PC-3 (cell line): ENCODE results near the gene SF3A2. TPM values are rescaled to one million over a fixed set of nuclear protein-coding genes. Genes with fewer than 3 reads are reported as not detected.
A peak's percentile ranks its signal among the peaks of the same experiment; 100 is the strongest.

ENCODE experiments used
- ATAC-seq: fragments of 200-7000 bp; cut with Tn5 transposase; 2 replicates; pipeline ENCODE4 v1.9.1; 2020; ENCODE audit warnings: mild to moderate bottlenecking, moderate library complexity
- BruUV-seq: library from RNA; stranded (reverse); fragments of 400-500 nt; replicated peaks from 2 replicates; lab custom pipeline; 2021; lab: Mats Ljungman, UMichigan
- CTCF ChIA-PET: fragments of 300-600 bp; sonication (Branson Sonifier 250); formaldehyde crosslinking; loops from one replicate; lab custom pipeline; 2022; ENCODE audit warnings: antibody characterized with exemption; lab: Charles Lee
- POLR2A ChIA-PET: fragments of 300-600 bp; sonication (Branson Sonifier 250); formaldehyde crosslinking; loops from one replicate; lab custom pipeline; 2022; ENCODE audit warnings: antibody characterized with exemption; ENCODE audit not compliant: unreplicated experiment; lab: Charles Lee
- DNase-seq: peaks from one replicate; pipeline ENCODE4 v3.0.0-alpha.2; 2015
- H2AFZ ChIP-seq: fragments of 300-600 bp; sonication (generic); 2 replicates; pipeline ENCODE4 v1.6.0; 2016; ENCODE audit warnings: antibody characterized with exemption, low read length
- H3F3A ChIP-seq: fragments of 300-600 bp; sonication (generic); one replicate; pipeline ENCODE4 v1.6.0; 2017; ENCODE audit warnings: antibody characterized with exemption, low read length, control low read depth, mild to moderate bottlenecking; ENCODE audit not compliant: unreplicated experiment
- H3K27ac ChIP-seq: fragments of 300-600 bp; sonication (generic); 2 replicates; pipeline ENCODE4 v1.5.1; 2016; ENCODE audit warnings: mild to moderate bottlenecking, low read length
- H3K27me3 ChIP-seq: fragments of 300-600 bp; sonication (generic); 2 replicates; pipeline ENCODE4 v1.6.1; 2016; ENCODE audit warnings: low read length, mixed read lengths
- H3K36me3 ChIP-seq: fragments of 300-600 bp; sonication (generic); 2 replicates; pipeline ENCODE4 v1.6.1; 2016; ENCODE audit warnings: low read depth, mixed run types, low read length, mixed read lengths
- H3K4me1 ChIP-seq: fragments of 300-600 bp; sonication (generic); 2 replicates; pipeline ENCODE4 v1.5.1; 2016; ENCODE audit warnings: low read length; ENCODE audit not compliant: insufficient read depth
- H3K4me2 ChIP-seq: fragments of 300-600 bp; sonication (generic); 2 replicates; pipeline ENCODE4 v1.6.0; 2016; ENCODE audit warnings: low read length
- H3K4me3 ChIP-seq: fragments of 300-600 bp; sonication (generic); 2 replicates; pipeline ENCODE4 v1.5.1; 2016; ENCODE audit warnings: mild to moderate bottlenecking, low read length, mixed read lengths
- H3K79me2 ChIP-seq: fragments of 300-600 bp; sonication (generic); 2 replicates; pipeline ENCODE4 v1.6.1; 2017; ENCODE audit warnings: low read length, mixed read lengths
- H3K9ac ChIP-seq: fragments of 300-600 bp; sonication (generic); 2 replicates; pipeline ENCODE4 v1.6.0; 2016; ENCODE audit warnings: mild to moderate bottlenecking, low read length
- H3K9me2 ChIP-seq: fragments of 300-600 bp; sonication (generic); replicated peaks from 2 replicates; pipeline ENCODE4 v1.6.1; 2016; ENCODE audit warnings: mixed run types, low read length, mixed read lengths
- H3K9me3 ChIP-seq: fragments of 300-600 bp; sonication (generic); 2 replicates; pipeline ENCODE4 v1.6.1; 2016; ENCODE audit warnings: low read length, mixed read lengths
- H4K20me1 ChIP-seq: fragments of 300-600 bp; sonication (generic); 2 replicates; pipeline ENCODE4 v1.6.1; 2016; ENCODE audit warnings: low read length, mixed read lengths
- EZH2 ChIP-seq: fragments of 300-600 bp; sonication (generic); IDR thresholded peaks from one replicate; pipeline ENCODE4 v1.6.1; 2017; ENCODE audit warnings: antibody characterized with exemption, mild to moderate bottlenecking, low read length; ENCODE audit not compliant: unreplicated experiment
- EZH2phosphoT487 ChIP-seq: fragments of 300-600 bp; sonication (generic); IDR thresholded peaks from 2 replicates; pipeline ENCODE4 v1.6.1; 2018; ENCODE audit warnings: mild to moderate bottlenecking, antibody characterized with exemption, low read length, borderline replicate concordance
- intact Hi-C: fragments of 100-400 bp; cut with micrococcal nuclease; formaldehyde crosslinking; loops from 2 replicates; pipeline ENCODE4 v1.9.0; 2023
- total RNA-seq: library from RNA; depleted of rRNA; stranded (reverse); fragments of >200 nt; gene quantifications from 2 replicates; pipeline ENCODE4 v1.2.3, GENCODE V29; 2014
- TF ChIP-seq, protein P1 (sequence below): fragments of 300-600 bp; sonication (generic); conservative IDR thresholded peaks from 2 replicates; pipeline ENCODE4 v1.5.1; 2017; ENCODE audit warnings: antibody characterized with exemption, low read depth, mild to moderate bottlenecking, low read length

Gene SF3A2
- total RNA-seq, 1 experiment from 2014 or later = 55.5 TPM

GRCh38 chr19:2237869-2238153 is 1.2 kb downstream of the SF3A2 start:
- Histone ChIP-seq H3K36me3 (0 out of 2 replicates have a peak, but pooled peaks cover 5% of the 10 kb centered on the region), H3K4me3 (peak overlapping the region; percentile 98), H3K27ac (0 out of 2 replicates have a peak overlapping the region, but pooled peaks have one; percentile 89), H3K79me2 (peaks cover 94% of the 10 kb centered on the region), H3F3A (no peaks in the 10 kb centered on the region), H3K4me1 (peaks cover 31% of the 10 kb centered on the region), H2AFZ (no peak overlapping the region), H3K4me2 (peak overlapping the region; percentile 92), H3K9me3 (no peaks in the 10 kb centered on the region), H3K9ac (peak overlapping the region; percentile 99), H3K27me3 (no peaks in the 10 kb centered on the region), H4K20me1 (peaks cover 54% of the 10 kb centered on the region), H3K9me2 (no peaks in the 10 kb centered on the region)
- no peak for ATAC-seq
- POLR2A ChIA-PET = interaction anchor here (0.6 kb wide), 1 partner anchor 782 kb away, joined by 3 read pairs; no protein-coding TSS in a partner anchor
- intact Hi-C loops = loop anchor here (5.0 to 10.0 kb wide), 2 partner anchors 71 to 77 kb away; no protein-coding TSS in a partner anchor
- TF ChIP-seq, protein P1, sequence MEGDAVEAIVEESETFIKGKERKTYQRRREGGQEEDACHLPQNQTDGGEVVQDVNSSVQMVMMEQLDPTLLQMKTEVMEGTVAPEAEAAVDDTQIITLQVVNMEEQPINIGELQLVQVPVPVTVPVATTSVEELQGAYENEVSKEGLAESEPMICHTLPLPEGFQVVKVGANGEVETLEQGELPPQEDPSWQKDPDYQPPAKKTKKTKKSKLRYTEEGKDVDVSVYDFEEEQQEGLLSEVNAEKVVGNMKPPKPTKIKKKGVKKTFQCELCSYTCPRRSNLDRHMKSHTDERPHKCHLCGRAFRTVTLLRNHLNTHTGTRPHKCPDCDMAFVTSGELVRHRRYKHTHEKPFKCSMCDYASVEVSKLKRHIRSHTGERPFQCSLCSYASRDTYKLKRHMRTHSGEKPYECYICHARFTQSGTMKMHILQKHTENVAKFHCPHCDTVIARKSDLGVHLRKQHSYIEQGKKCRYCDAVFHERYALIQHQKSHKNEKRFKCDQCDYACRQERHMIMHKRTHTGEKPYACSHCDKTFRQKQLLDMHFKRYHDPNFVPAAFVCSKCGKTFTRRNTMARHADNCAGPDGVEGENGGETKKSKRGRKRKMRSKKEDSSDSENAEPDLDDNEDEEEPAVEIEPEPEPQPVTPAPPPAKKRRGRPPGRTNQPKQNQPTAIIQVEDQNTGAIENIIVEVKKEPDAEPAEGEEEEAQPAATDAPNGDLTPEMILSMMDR = no peak
- no peak for TF ChIP-seq EZH2
- no peak for DNase-seq
- no TSS peak for BruUV-seq
- CTCF ChIA-PET = no interaction called here

DNA sequence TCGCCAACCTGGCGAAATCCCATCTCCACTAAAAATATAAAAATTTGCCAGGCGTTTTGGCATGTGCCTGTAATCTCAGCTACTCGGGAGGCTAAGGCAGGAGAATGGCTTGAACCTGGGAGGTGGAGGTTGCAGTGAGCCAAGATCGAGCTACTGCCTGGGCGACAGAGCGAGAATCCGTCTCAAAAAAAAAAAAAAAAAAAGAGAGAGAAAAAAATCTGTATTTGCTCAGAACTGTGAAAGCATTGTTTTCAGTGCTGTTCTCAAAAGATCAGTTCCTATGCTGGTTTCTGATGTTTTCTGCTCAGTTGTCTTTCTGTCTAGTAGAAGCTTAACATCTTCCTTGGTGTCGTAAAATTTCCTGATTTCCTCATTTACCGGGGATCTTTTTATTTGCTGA is 2.5 kb downstream of the SF3A2 start:
- H2AFZ ChIP-seq = no peak overlapping the region
- no peaks in the 10 kb centered on the region for H3K9me2 ChIP-seq
- H3K4me1 ChIP-seq = peaks cover 31% of the 10 kb centered on the region
- DNase-seq (no peak), ATAC-seq (no peak)
- peak overlapping the region; percentile 92 for H3K4me2 ChIP-seq
- peaks cover 3% of the 10 kb centered on the region; the same call in 1 of the 2 replicates for H3K36me3 ChIP-seq
- H3K9me3 ChIP-seq = no peaks in the 10 kb centered on the region
- POLR2A ChIA-PET = no interaction called here
- no peaks in the 10 kb centered on the region for H3K27me3 ChIP-seq
- H3K9ac ChIP-seq = peak overlapping the region; percentile 99
- H3K79me2 ChIP-seq = peaks cover 94% of the 10 kb centered on the region
- intact Hi-C loops = loop anchor here (5.0 to 10.0 kb wide), 2 partner anchors 72 to 76 kb away; no protein-coding TSS in a partner anchor
- peak overlapping the region; percentile 98 for H3K4me3 ChIP-seq
- no peaks in the 10 kb centered on the region for H3F3A ChIP-seq
- BruUV-seq = no TSS peak
- H4K20me1 ChIP-seq = peaks cover 62% of the 10 kb centered on the region
- CTCF ChIA-PET = interaction anchor here (0.7 kb wide), 1 partner anchor 93 kb away, joined by 13 read pairs; no protein-coding TSS in a partner anchor
- TF ChIP-seq EZH2phosphoT487 (no peak), EZH2 (no peak)
- TF ChIP-seq, protein P1 = no peak
- no peak overlapping the region for H3K27ac ChIP-seq
